GM10847 (cell line): ENCODE results near the gene ELF1.

Experiments used
- POLR2A ChIP-seq: IDR thresholded peaks from 2 replicates; pipeline ENCODE4 v1.6.1; 2011; ENCODE audit not compliant: insufficient read length; ENCODE audit errors: extremely low read depth

The ELF1 gene

DNA sequence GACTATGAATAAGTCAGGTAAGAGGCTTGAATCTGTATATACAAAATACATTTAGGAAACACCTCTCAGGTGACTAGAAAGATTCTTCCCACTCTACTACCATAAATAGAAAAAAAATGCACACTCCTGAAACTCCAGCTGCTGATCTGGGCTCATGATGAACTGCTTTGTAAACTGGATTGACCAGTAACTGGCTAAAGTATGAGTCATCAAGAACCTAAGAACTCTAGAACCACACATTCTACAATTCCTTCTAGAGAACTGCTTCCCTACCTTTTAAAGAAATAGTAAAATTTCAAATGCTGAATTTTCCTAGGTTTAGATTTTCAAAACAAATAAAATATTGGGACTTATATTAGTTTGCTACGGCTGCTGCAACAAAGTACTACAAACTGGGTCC lies 55.2 kb downstream of the ELF1 start:
- no peak for TF ChIP-seq POLR2A

- no peak for TF ChIP-seq POLR2A
Observed at GRCh38 chr13:40961826-40962225, 57.3 kb downstream of the ELF1 start.

GRCh38 chr13:40961214-40961613 lies 57.9 kb downstream of the ELF1 start:
- TF ChIP-seq POLR2A = no peak

DNA sequence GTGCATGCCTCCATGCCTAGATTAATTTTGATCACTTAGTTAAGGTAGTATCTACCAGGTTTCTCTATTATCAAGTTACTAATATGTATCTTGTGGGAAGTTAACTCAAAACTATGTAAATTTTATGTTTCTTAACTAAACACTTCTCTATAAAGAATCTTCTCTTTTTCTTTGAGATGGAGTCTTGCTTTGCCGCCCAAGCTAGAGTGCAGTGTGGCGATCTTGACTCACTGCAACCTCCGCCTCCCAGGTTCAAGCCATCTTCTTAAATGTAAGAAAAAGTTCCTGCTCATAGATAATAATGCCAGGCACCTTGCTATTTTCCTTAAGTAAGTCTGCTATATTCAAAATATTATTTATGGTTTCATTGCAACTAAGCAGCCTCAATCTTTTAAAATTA lies 58.4 kb downstream of the ELF1 start:
- no peak for TF ChIP-seq POLR2A

GRCh38 chr13:40958655-40959054 lies 60.5 kb downstream of the ELF1 start:
- TF ChIP-seq POLR2A = no peak

DNA sequence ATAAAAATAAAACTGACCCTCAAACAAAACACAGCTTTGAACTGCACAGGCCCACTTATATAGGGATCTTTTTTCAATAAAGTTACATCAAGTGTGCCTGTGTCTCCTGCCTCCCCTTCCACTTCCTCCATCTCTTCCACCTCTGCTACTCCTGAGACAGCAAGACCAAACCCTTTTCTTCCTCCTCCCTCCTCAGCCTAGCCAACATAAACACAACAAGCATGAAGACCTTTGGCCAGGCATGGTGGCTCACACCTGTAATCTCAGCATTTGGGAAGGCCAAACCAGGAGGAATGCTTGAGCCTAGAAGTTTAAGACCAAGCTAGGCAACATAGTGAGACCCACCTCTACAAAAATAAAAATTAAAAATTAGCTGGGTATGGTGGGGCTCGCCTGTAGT lies 72.6 kb downstream of the ELF1 start:
- no peak for TF ChIP-seq POLR2A

- no peak for TF ChIP-seq POLR2A
Observed at GRCh38 chr13:40943073-40943472, 76.0 kb downstream of the ELF1 start.

- no peak for TF ChIP-seq POLR2A
Observed at GRCh38 chr13:40941581-40941980, 77.5 kb downstream of the ELF1 start.

DNA sequence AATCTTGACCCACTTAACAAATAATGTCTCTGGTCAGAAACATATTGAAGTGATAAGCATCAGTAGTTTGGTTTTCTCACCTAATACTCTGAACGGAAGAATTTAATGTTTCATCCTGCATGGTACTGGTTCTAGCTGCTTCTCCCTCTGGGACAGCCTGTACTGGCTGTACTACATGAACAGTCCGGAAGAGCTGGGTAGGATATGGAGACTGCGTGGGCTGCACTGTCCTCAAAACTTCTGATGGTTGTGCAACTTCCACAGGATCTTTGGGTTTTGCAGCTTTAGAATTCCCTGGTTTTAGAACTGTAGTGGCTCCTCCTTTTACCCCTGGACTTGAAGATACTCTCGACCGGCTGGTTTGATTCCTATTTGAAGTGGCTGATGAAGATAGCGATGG lies 78.3 kb downstream of the ELF1 start:
- TF ChIP-seq POLR2A = no peak

DNA sequence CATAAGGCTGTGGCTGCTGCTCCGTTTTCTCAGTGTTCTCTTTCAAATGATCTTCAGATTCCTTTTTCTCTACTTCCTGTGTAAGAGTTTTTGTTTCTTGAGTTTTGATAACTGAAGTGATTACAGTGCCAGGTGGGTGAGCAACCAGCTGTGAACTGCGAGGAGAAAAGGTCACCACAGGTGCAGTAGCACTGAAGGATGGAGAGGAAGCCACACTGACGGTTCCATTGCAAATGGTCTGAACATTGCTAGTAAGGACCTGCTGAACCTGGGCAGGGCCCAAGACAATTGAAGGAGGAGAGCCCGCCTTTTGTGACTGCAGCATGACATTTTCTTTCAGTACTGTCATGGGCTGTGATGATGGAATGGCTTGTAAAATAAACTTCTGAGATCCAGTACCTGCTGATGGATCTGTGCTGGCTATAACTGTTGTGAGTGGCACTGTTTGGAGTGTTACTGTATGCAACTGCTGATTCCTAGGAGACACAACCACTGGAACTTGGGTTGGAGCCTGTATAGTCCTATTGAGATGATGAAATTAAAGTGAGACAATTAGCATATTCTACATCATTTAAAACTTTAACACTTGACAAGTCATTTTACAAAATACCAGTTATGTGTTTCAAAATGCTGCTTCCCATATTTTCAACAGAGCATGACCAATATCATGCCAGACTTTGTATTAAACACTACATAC lies 85.5 kb downstream of the ELF1 start:
- TF ChIP-seq POLR2A = no peak

DNA sequence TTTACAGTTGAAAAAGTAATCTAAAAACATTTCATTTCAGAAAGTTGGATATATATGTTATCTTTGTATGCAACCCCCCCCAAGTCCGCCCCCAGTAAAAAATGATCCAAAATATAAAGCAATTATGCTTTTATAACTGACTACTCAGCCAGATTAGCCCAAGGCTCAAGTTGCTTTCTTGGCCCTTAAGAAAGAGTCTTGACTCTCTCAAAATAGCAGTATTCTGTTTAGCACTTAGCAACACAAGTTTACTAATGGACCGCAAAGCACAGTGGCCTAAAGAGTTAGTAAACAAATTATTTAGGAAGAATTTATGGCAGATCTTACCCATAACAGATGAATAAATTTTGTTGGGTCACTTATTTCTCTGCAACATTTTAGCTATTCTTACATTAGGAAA lies 86.9 kb downstream of the ELF1 start:
- TF ChIP-seq POLR2A = no peak

DNA sequence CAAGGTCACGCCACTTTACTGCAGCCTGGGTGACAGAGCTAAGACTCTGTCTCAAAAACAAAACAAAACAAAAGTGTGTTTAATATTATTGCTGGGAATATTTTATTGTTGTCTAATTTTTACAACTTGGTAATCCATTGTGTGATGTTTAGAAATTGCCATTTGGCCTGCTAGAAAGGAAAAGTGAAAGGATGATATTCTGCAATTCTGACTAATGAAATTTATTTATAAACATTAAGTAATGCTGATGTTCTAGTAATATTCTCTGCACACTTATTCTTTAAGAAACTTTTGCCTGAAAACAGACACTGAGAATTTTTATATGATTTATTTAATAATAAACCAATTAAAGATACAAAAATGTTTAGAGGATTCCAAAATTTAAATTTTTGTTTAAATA lies 87.4 kb downstream of the ELF1 start:
- TF ChIP-seq POLR2A = no peak

DNA sequence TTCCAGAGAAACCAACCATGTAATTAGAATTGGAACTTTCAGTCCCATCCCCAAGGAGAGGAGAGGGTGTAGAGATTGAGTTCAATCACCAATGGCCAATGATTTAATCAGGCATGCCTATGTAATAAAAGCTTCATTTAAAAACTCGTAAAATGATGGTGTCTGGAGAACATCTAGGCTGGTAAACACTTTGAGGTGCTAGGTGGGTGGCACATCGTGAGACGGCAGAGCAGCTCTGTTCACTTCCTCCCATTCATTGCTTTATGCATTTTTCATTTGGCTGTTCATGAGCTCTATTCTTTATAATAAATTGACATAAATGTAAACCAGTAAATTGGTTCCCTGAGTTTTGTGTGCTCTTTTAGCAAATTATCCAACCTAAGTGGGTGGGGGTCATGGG lies 90.1 kb downstream of the ELF1 start:
- TF ChIP-seq POLR2A = no peak

GRCh38 chr13:40927929-40928328 lies 91.2 kb downstream of the ELF1 start:
- no peak for TF ChIP-seq POLR2A

GRCh38 chr13:40923867-40924266 lies 95.2 kb downstream of the ELF1 start:
- TF ChIP-seq POLR2A = no peak

GRCh38 chr13:40922437-40923040 lies 96.6 kb downstream of the ELF1 start:
- TF ChIP-seq POLR2A = no peak

GRCh38 chr13:40920826-40921225 lies 98.3 kb downstream of the ELF1 start:
- no peak for TF ChIP-seq POLR2A

DNA sequence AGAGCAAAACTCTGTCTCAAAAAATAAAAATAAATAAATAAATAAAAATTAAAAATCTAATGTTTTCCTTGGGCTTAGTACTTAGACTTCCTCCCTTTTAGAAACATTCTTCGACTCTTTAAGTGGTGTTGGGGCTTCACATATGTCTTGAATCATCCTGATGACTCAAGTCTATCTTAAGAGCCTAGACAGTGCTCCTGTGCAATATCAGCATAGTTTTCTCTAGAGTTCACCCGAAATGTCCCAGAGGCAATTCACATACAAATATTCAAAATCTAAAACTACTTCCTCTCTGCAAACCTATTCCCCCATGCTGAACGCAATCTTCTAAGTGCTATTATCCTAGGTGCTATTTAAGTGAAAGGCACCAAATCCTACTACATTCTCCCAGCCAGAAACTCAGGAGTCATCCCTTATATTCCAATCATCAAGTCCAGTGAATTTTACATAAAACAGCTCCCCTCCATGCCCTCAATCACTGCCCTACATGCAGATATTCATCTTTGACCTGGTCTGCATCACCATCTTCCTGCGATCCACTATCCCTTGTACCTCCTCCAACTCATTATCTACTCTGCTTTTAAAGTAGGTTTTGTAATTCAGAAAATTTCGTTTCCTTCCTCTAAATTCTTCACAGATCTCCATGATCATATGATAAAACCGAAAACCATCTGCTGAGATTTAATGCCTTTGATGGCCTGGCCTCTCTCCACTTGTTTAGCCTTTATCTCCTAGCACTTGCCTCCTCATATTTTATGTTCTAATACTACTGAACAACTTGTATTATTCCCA lies 102.7 kb downstream of the ELF1 start:
- no peak for TF ChIP-seq POLR2A
